Natural killer cell (primary cell): Measurements from ENCODE around the gene MYOCD. TPM values are rescaled to one million over a fixed set of nuclear protein-coding genes. Genes with fewer than 3 reads are reported as not detected.

Source experiments
- ATAC-seq, 3 donors: fragments of 150-1000 bp in 2 of 3; fragments of 200-7000 bp in 1 of 3; cut with Tn5 transposase; 1 replicate in 1 of 3; 2 replicates in 2 of 3; pipeline ENCODE4 v1.10.0; 2021; ENCODE audit warnings: mild to moderate bottlenecking in 2 of 3, moderate library complexity in 2 of 3
- DNase-seq, 2 donors: peaks; one replicate each; pipeline versions ENCODE4 v3.0.0 to v3.0.0-alpha.2; 2013 to 2021; ENCODE audit warnings: mixed read lengths in 1 of 2
- H3K27ac ChIP-seq: one replicate; pipeline ENCODE4 v1.5.1; 2013; ENCODE audit warnings: mild to moderate bottlenecking, low read length
- H3K27me3 ChIP-seq: one replicate; pipeline ENCODE4 v1.6.1; 2013; ENCODE audit warnings: low read length; ENCODE audit not compliant: control insufficient read depth, insufficient read depth
- H3K36me3 ChIP-seq: one replicate; pipeline ENCODE4 v1.6.1; 2013; ENCODE audit warnings: low read length; ENCODE audit not compliant: control insufficient read depth, insufficient read depth
- H3K4me1 ChIP-seq: one replicate; pipeline ENCODE4 v1.6.1; 2013; ENCODE audit warnings: low read length; ENCODE audit not compliant: control insufficient read depth, insufficient read depth
- H3K4me3 ChIP-seq: one replicate; pipeline ENCODE4 v1.5.1; 2013; ENCODE audit warnings: low read length
- H3K9me3 ChIP-seq: one replicate; pipeline ENCODE4 v1.6.1; 2013; ENCODE audit warnings: low read length; ENCODE audit not compliant: control insufficient read depth, insufficient read depth
- H3K27ac Mint-ChIP-seq, 2 donors: one replicate each; pipeline ENCODE4 v1.8.0; 2022; ENCODE audit warnings: mild to moderate bottlenecking in 2 of 2, mixed read lengths in 2 of 2, moderate library complexity in 1 of 2
- H3K27me3 Mint-ChIP-seq, 2 donors: one replicate each; pipeline ENCODE4 v1.8.0; 2022; ENCODE audit warnings: low read depth in 2 of 2, mixed read lengths in 2 of 2
- H3K36me3 Mint-ChIP-seq: one replicate; pipeline ENCODE4 v1.8.0; 2022; ENCODE audit warnings: mixed read lengths
- H3K4me1 Mint-ChIP-seq, 2 donors: one replicate each; pipeline ENCODE4 v1.8.0; 2022; ENCODE audit warnings: mixed read lengths in 2 of 2
- H3K4me3 Mint-ChIP-seq: one replicate; pipeline ENCODE4 v1.8.0; 2022; ENCODE audit warnings: mild to moderate bottlenecking, moderate library complexity, mixed read lengths
- H3K9me3 Mint-ChIP-seq, 2 donors: one replicate each; pipeline ENCODE4 v1.8.0; 2022; ENCODE audit warnings: mixed read lengths in 2 of 2
- CTCF ChIP-seq: fragments of 200-600 bp; IDR thresholded peaks from one replicate; pipeline ENCODE4 v1.8.0; 2022; ENCODE audit warnings: antibody characterized with exemption
- WGBS: methylation state at CpG from one replicate; pipeline ENCODE4 v1.1.7; 2013; ENCODE audit warnings: missing lambda C conversion rate; ENCODE audit not compliant: insufficient coverage; 5-methylcytosine and 5-hydroxymethylcytosine counted together
- intact Hi-C: fragments of 100-400 bp; cut with micrococcal nuclease; formaldehyde crosslinking; loops from one replicate; pipeline ENCODE4 v1.14.2; 2022
- total RNA-seq, 4 donors: library from RNA; stranded (reverse); fragments of 120-200 nt in 1 of 4; gene quantifications; one replicate each; pipeline versions ENCODE4 v1.2.3 to v1.2.4, GENCODE V29; 2013 to 2022

Gene MYOCD
- total RNA-seq, 3 donors from 2014 or later (not counting 1 experiment from before 2014, with no cell fraction given), result not detected

GRCh38 chr17:12768255-12768654 lies 102.6 kb downstream of the MYOCD start:
- Histone ChIP-seq H3K27me3 (no peaks in the 10 kb centered on the region), H3K27ac (no peak overlapping the region), H3K36me3 (no peaks in the 10 kb centered on the region), H3K4me3 (no peak overlapping the region), H3K4me1 (no peaks in the 10 kb centered on the region), H3K9me3 (no peaks in the 10 kb centered on the region)
- TF ChIP-seq CTCF, result no peak
- ATAC-seq (no peak), DNase-seq (no peak)
- H3K27me3 Mint-ChIP-seq, result no peaks in the 10 kb centered on the region
- 82% methylated on average over 4 of the region's 4 CpGs for WGBS
- H3K9me3 Mint-ChIP-seq, result peaks cover 0 to 2% of the 10 kb centered on the region in 2 donors
- no peak overlapping the region for H3K4me3 Mint-ChIP-seq
- no peak overlapping the region for H3K27ac Mint-ChIP-seq
- no peaks in the 10 kb centered on the region for H3K4me1 Mint-ChIP-seq
- intact Hi-C loops, result no loop called here
- no peaks in the 10 kb centered on the region for H3K36me3 Mint-ChIP-seq

- H3K4me1 ChIP-seq, result no peaks in the 10 kb centered on the region
- Mint-ChIP-seq H3K4me3 (no peak overlapping the region), H3K27ac (no peak overlapping the region), H3K36me3 (no peaks in the 10 kb centered on the region), H3K9me3 (peaks cover 0 to 2% of the 10 kb centered on the region in 2 donors), H3K4me1 (no peaks in the 10 kb centered on the region), H3K27me3 (no peaks in the 10 kb centered on the region)
- intact Hi-C loops, result no loop called here
- 90% methylated on average over 6 of the region's 6 CpGs for WGBS
- TF ChIP-seq CTCF, result no peak
- H3K9me3 ChIP-seq, result no peaks in the 10 kb centered on the region
- H3K27ac ChIP-seq, result no peak overlapping the region
- DNase-seq (no peak), ATAC-seq (no peak)
- no peaks in the 10 kb centered on the region for H3K36me3 ChIP-seq
- no peak overlapping the region for H3K4me3 ChIP-seq
- H3K27me3 ChIP-seq, result no peaks in the 10 kb centered on the region
Observed at GRCh38 chr17:12769981-12770380, 104.3 kb downstream of the MYOCD start.

DNA sequence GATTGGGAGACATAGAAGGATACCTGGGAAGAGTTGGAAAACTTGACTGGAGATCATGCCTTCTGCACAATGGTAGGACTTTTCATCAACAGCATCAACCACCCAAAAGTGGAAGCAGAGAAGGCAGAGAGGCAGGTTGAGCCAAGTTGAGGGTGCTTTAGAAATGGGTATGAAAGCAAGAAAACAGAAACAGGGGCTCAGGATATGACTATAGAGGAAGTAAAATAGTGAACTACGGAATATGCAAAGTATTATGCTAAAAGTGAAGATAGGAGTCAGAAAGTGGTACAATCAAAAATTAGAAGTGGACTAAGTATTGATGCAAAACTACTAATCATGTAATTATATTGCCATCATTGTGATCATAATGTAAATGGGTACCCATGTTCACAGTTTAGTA lies 107.5 kb downstream of the MYOCD start:
- no peak for ATAC-seq
- 40% methylated on average over 1 of the region's 1 CpG for WGBS

More for the DNA sequence above, 107.5 kb downstream of the MYOCD start:
- H3K27ac Mint-ChIP-seq, result no peak overlapping the region
- no peak for TF ChIP-seq CTCF
- H3K36me3 ChIP-seq, result no peaks in the 10 kb centered on the region
- no peaks in the 10 kb centered on the region for H3K27me3 ChIP-seq
- no peaks in the 10 kb centered on the region for H3K9me3 ChIP-seq
- DNase-seq, result no peak
- intact Hi-C loops, result no loop called here
- no peaks in the 10 kb centered on the region for H3K4me1 ChIP-seq
- H3K9me3 Mint-ChIP-seq, result peaks cover 0 to 2% of the 10 kb centered on the region in 2 donors
- H3K4me1 Mint-ChIP-seq, result no peaks in the 10 kb centered on the region
- H3K36me3 Mint-ChIP-seq, result no peaks in the 10 kb centered on the region
- no peak overlapping the region for H3K4me3 ChIP-seq
- no peaks in the 10 kb centered on the region for H3K27me3 Mint-ChIP-seq
- H3K4me3 Mint-ChIP-seq, result no peak overlapping the region
- H3K27ac ChIP-seq, result no peak overlapping the region
